ENCODE results near the gene MBD5.

MBD5 gene

GRCh38 chr2:148161909-148162435 is 141.1 kb downstream of the MBD5 start:
- H3K27ac ChIP-seq (ENCODE audit: low read depth, low read length), result no peak overlapping the region
- no peak overlapping the region for H3K4me3 ChIP-seq (ENCODE audit: low read depth in 1 of 2, low read length in 2 of 2)
- no peaks in the 10 kb centered on the region for H3K4me1 ChIP-seq (ENCODE audit: control insufficient read depth in 1 of 2, insufficient read depth in 2 of 2, low read length in 2 of 2)
- H3K9ac ChIP-seq (ENCODE audit: low read depth in 1 of 2, low read length in 2 of 2), result no peak overlapping the region
- no peaks in the 10 kb centered on the region for H3K27me3 ChIP-seq (ENCODE audit: control insufficient read depth in 1 of 2, insufficient read depth in 2 of 2, low read length in 2 of 2)
- no peaks in the 10 kb centered on the region for H3K36me3 ChIP-seq (ENCODE audit: control insufficient read depth in 1 of 2, insufficient read depth in 2 of 2, low read length in 2 of 2)
- no peaks in the 10 kb centered on the region for H3K9me3 ChIP-seq (ENCODE audit: control insufficient read depth in 1 of 2, low read length in 2 of 2)

GRCh38 chr2:148162871-148163270 is 142.0 kb downstream of the MBD5 start:
- Histone ChIP-seq H3K36me3 (ENCODE audit: control insufficient read depth in 1 of 2, insufficient read depth in 2 of 2, low read length in 2 of 2) (no peaks in the 10 kb centered on the region), H3K27me3 (ENCODE audit: control insufficient read depth in 1 of 2, insufficient read depth in 2 of 2, low read length in 2 of 2) (no peaks in the 10 kb centered on the region), H3K4me3 (ENCODE audit: low read depth in 1 of 2, low read length in 2 of 2) (no peak overlapping the region), H3K9me3 (ENCODE audit: control insufficient read depth in 1 of 2, low read length in 2 of 2) (no peaks in the 10 kb centered on the region), H3K4me1 (ENCODE audit: control insufficient read depth in 1 of 2, insufficient read depth in 2 of 2, low read length in 2 of 2) (no peaks in the 10 kb centered on the region), H3K27ac (ENCODE audit: low read depth, low read length) (no peak overlapping the region), H3K9ac (ENCODE audit: low read depth in 1 of 2, low read length in 2 of 2) (no peak overlapping the region)

- Histone ChIP-seq H3K27ac (ENCODE audit: low read depth, low read length) (no peak overlapping the region), H3K9me3 (ENCODE audit: control insufficient read depth in 1 of 2, low read length in 2 of 2) (no peaks in the 10 kb centered on the region), H3K36me3 (ENCODE audit: control insufficient read depth in 1 of 2, insufficient read depth in 2 of 2, low read length in 2 of 2) (no peaks in the 10 kb centered on the region), H3K9ac (ENCODE audit: low read depth in 1 of 2, low read length in 2 of 2) (no peak overlapping the region), H3K27me3 (ENCODE audit: control insufficient read depth in 1 of 2, insufficient read depth in 2 of 2, low read length in 2 of 2) (no peaks in the 10 kb centered on the region), H3K4me3 (ENCODE audit: low read depth in 1 of 2, low read length in 2 of 2) (no peak overlapping the region), H3K4me1 (ENCODE audit: control insufficient read depth in 1 of 2, insufficient read depth in 2 of 2, low read length in 2 of 2) (no peaks in the 10 kb centered on the region)
Measured at GRCh38 chr2:148165975-148166374, 145.1 kb downstream of the MBD5 start.

GRCh38 chr2:148167241-148167766 is 146.4 kb downstream of the MBD5 start:
- H3K4me3 ChIP-seq (ENCODE audit: low read depth in 1 of 2, low read length in 2 of 2), result no peak overlapping the region
- H3K9ac ChIP-seq (ENCODE audit: low read depth in 1 of 2, low read length in 2 of 2), result no peak overlapping the region
- no peak overlapping the region for H3K27ac ChIP-seq (ENCODE audit: low read depth, low read length)
- H3K27me3 ChIP-seq (ENCODE audit: control insufficient read depth in 1 of 2, insufficient read depth in 2 of 2, low read length in 2 of 2), result no peaks in the 10 kb centered on the region
- H3K4me1 ChIP-seq (ENCODE audit: control insufficient read depth in 1 of 2, insufficient read depth in 2 of 2, low read length in 2 of 2), result no peaks in the 10 kb centered on the region
- no peaks in the 10 kb centered on the region for H3K9me3 ChIP-seq (ENCODE audit: control insufficient read depth in 1 of 2, low read length in 2 of 2)
- no peaks in the 10 kb centered on the region for H3K36me3 ChIP-seq (ENCODE audit: control insufficient read depth in 1 of 2, insufficient read depth in 2 of 2, low read length in 2 of 2)

- Histone ChIP-seq H3K36me3 (ENCODE audit: control insufficient read depth in 1 of 2, insufficient read depth in 2 of 2, low read length in 2 of 2) (no peaks in the 10 kb centered on the region), H3K9ac (ENCODE audit: low read depth in 1 of 2, low read length in 2 of 2) (no peak overlapping the region), H3K27ac (ENCODE audit: low read depth, low read length) (no peak overlapping the region), H3K9me3 (ENCODE audit: control insufficient read depth in 1 of 2, low read length in 2 of 2) (no peaks in the 10 kb centered on the region), H3K27me3 (ENCODE audit: control insufficient read depth in 1 of 2, insufficient read depth in 2 of 2, low read length in 2 of 2) (no peaks in the 10 kb centered on the region), H3K4me1 (ENCODE audit: control insufficient read depth in 1 of 2, insufficient read depth in 2 of 2, low read length in 2 of 2) (no peaks in the 10 kb centered on the region), H3K4me3 (ENCODE audit: low read depth in 1 of 2, low read length in 2 of 2) (no peak overlapping the region)
Measured at GRCh38 chr2:148167855-148168254, 147.0 kb downstream of the MBD5 start.

GRCh38 chr2:148172131-148172753 is 151.4 kb downstream of the MBD5 start:
- Histone ChIP-seq H3K27me3 (ENCODE audit: control insufficient read depth in 1 of 2, insufficient read depth in 2 of 2, low read length in 2 of 2) (no peaks in the 10 kb centered on the region), H3K9me3 (ENCODE audit: control insufficient read depth in 1 of 2, low read length in 2 of 2) (no peaks in the 10 kb centered on the region), H3K4me3 (ENCODE audit: low read depth in 1 of 2, low read length in 2 of 2) (no peak overlapping the region), H3K4me1 (ENCODE audit: control insufficient read depth in 1 of 2, insufficient read depth in 2 of 2, low read length in 2 of 2) (no peaks in the 10 kb centered on the region), H3K27ac (ENCODE audit: low read depth, low read length) (no peak overlapping the region), H3K36me3 (ENCODE audit: control insufficient read depth in 1 of 2, insufficient read depth in 2 of 2, low read length in 2 of 2) (no peaks in the 10 kb centered on the region), H3K9ac (ENCODE audit: low read depth in 1 of 2, low read length in 2 of 2) (no peak overlapping the region)

- no peaks in the 10 kb centered on the region for H3K4me1 ChIP-seq (ENCODE audit: control insufficient read depth in 1 of 2, insufficient read depth in 2 of 2, low read length in 2 of 2)
- H3K9ac ChIP-seq (ENCODE audit: low read depth in 1 of 2, low read length in 2 of 2), result no peak overlapping the region
- H3K9me3 ChIP-seq (ENCODE audit: control insufficient read depth in 1 of 2, low read length in 2 of 2), result no peaks in the 10 kb centered on the region
- H3K27me3 ChIP-seq (ENCODE audit: control insufficient read depth in 1 of 2, insufficient read depth in 2 of 2, low read length in 2 of 2), result no peaks in the 10 kb centered on the region
- H3K36me3 ChIP-seq (ENCODE audit: control insufficient read depth in 1 of 2, insufficient read depth in 2 of 2, low read length in 2 of 2), result no peaks in the 10 kb centered on the region
- no peak overlapping the region for H3K4me3 ChIP-seq (ENCODE audit: low read depth in 1 of 2, low read length in 2 of 2)
- H3K27ac ChIP-seq (ENCODE audit: low read depth, low read length), result no peak overlapping the region
Measured at GRCh38 chr2:148173168-148173567, 152.3 kb downstream of the MBD5 start.

- Histone ChIP-seq H3K27me3 (ENCODE audit: control insufficient read depth in 1 of 2, insufficient read depth in 2 of 2, low read length in 2 of 2) (no peaks in the 10 kb centered on the region), H3K27ac (ENCODE audit: low read depth, low read length) (no peak overlapping the region), H3K9me3 (ENCODE audit: control insufficient read depth in 1 of 2, low read length in 2 of 2) (no peaks in the 10 kb centered on the region), H3K36me3 (ENCODE audit: control insufficient read depth in 1 of 2, insufficient read depth in 2 of 2, low read length in 2 of 2) (peaks cover 0 to under 1% of the 10 kb centered on the region in 2 donors), H3K9ac (ENCODE audit: low read depth in 1 of 2, low read length in 2 of 2) (no peak overlapping the region), H3K4me3 (ENCODE audit: low read depth in 1 of 2, low read length in 2 of 2) (no peak overlapping the region), H3K4me1 (ENCODE audit: control insufficient read depth in 1 of 2, insufficient read depth in 2 of 2, low read length in 2 of 2) (no peaks in the 10 kb centered on the region)
Measured at GRCh38 chr2:148177559-148177958, 156.7 kb downstream of the MBD5 start.

- Histone ChIP-seq H3K4me1 (ENCODE audit: control insufficient read depth in 1 of 2, insufficient read depth in 2 of 2, low read length in 2 of 2) (no peaks in the 10 kb centered on the region), H3K27me3 (ENCODE audit: control insufficient read depth in 1 of 2, insufficient read depth in 2 of 2, low read length in 2 of 2) (no peaks in the 10 kb centered on the region), H3K4me3 (ENCODE audit: low read depth in 1 of 2, low read length in 2 of 2) (no peak overlapping the region), H3K9ac (ENCODE audit: low read depth in 1 of 2, low read length in 2 of 2) (no peak overlapping the region), H3K27ac (ENCODE audit: low read depth, low read length) (no peak overlapping the region), H3K36me3 (ENCODE audit: control insufficient read depth in 1 of 2, insufficient read depth in 2 of 2, low read length in 2 of 2) (peaks cover 0 to 4% of the 10 kb centered on the region in 2 donors), H3K9me3 (ENCODE audit: control insufficient read depth in 1 of 2, low read length in 2 of 2) (no peaks in the 10 kb centered on the region)
Measured at GRCh38 chr2:148179724-148180123, 158.8 kb downstream of the MBD5 start.

GRCh38 chr2:148184976-148185375 is 164.1 kb downstream of the MBD5 start:
- H3K9me3 ChIP-seq (ENCODE audit: control insufficient read depth in 1 of 2, low read length in 2 of 2), result no peaks in the 10 kb centered on the region
- H3K36me3 ChIP-seq (ENCODE audit: control insufficient read depth in 1 of 2, insufficient read depth in 2 of 2, low read length in 2 of 2), result peaks cover 0 to 4% of the 10 kb centered on the region in 2 donors
- H3K27me3 ChIP-seq (ENCODE audit: control insufficient read depth in 1 of 2, insufficient read depth in 2 of 2, low read length in 2 of 2), result no peaks in the 10 kb centered on the region
- no peak overlapping the region for H3K9ac ChIP-seq (ENCODE audit: low read depth in 1 of 2, low read length in 2 of 2)
- no peaks in the 10 kb centered on the region for H3K4me1 ChIP-seq (ENCODE audit: control insufficient read depth in 1 of 2, insufficient read depth in 2 of 2, low read length in 2 of 2)
- H3K4me3 ChIP-seq (ENCODE audit: low read depth in 1 of 2, low read length in 2 of 2), result no peak overlapping the region
- H3K27ac ChIP-seq (ENCODE audit: low read depth, low read length), result no peak overlapping the region

All from duodenal mucosa (tissue), 2 donors.